Activated naive CD8-positive, alpha-beta T cell (primary cell): Measurements from ENCODE around the gene KCNQ1.

Experiments
- H3K27ac Mint-ChIP-seq: one replicate; pipeline ENCODE4 v1.8.0; 2021; ENCODE audit warnings: mixed read lengths
- H3K27me3 Mint-ChIP-seq: one replicate; pipeline ENCODE4 v1.8.0; 2021; ENCODE audit warnings: mixed read lengths
- H3K36me3 Mint-ChIP-seq: one replicate; pipeline ENCODE4 v1.8.0; 2021; ENCODE audit warnings: mixed read lengths
- H3K4me1 Mint-ChIP-seq: one replicate; pipeline ENCODE4 v1.8.0; 2021; ENCODE audit warnings: low read depth, mixed read lengths
- H3K4me3 Mint-ChIP-seq: one replicate; pipeline ENCODE4 v1.8.0; 2021; ENCODE audit warnings: mild to moderate bottlenecking, mixed read lengths
- H3K9me3 Mint-ChIP-seq: one replicate; pipeline ENCODE4 v1.8.0; 2021; ENCODE audit warnings: low read depth, mixed read lengths

The KCNQ1 gene

DNA sequence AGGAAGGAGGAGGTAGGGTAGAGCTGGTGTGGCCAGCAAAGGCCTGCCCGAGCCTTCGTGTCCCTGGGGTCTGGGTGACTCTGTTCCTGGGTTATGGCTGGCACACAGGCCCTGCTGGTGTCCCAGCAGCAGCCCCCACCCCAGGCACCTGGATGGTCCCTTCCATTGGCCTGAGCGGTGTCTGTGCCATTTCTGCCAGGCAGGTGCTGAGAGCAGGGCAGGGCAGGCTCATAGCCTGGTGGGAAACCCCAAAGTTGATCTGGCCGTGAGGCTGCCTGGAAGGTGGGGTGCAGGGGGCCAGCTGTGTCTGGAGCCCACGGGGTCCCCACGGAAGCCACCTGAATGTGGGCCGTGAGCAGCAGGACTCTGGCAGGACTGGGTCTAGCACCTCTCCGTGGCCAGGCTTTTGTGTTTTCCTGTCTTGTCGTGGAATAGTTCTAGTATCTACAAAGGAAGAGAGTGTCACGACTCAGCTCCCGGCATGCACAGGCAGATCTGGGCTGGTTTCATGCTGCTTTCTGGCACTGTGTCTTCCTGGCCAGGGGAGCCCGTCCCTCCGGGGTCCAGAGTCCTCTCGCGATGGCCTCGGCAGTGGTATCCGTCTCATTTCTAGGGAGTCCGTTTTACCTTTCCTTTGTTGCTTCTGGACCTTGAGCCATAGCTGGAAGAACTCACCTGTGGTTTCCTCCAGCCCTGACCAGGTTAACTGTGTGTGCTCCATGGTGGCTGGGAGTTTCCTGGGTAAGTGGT lies 83.7 kb downstream of the KCNQ1 start:
- Mint-ChIP-seq H3K4me1 (peaks cover 47% of the 10 kb centered on the region), H3K9me3 (no peaks in the 10 kb centered on the region), H3K4me3 (no peak overlapping the region), H3K36me3 (no peaks in the 10 kb centered on the region), H3K27me3 (no peaks in the 10 kb centered on the region), H3K27ac (peak overlapping the region; percentile 41)

GRCh38 chr11:2529173-2529572 lies 84.4 kb downstream of the KCNQ1 start:
- no peaks in the 10 kb centered on the region for H3K36me3 Mint-ChIP-seq
- H3K4me1 Mint-ChIP-seq: peaks cover 48% of the 10 kb centered on the region
- H3K27me3 Mint-ChIP-seq: no peaks in the 10 kb centered on the region
- H3K9me3 Mint-ChIP-seq: no peaks in the 10 kb centered on the region
- H3K4me3 Mint-ChIP-seq: no peak overlapping the region
- no peak overlapping the region for H3K27ac Mint-ChIP-seq

GRCh38 chr11:2529636-2530035 lies 84.8 kb downstream of the KCNQ1 start:
- Mint-ChIP-seq H3K9me3 (no peaks in the 10 kb centered on the region), H3K4me3 (no peak overlapping the region), H3K27me3 (no peaks in the 10 kb centered on the region), H3K36me3 (no peaks in the 10 kb centered on the region), H3K27ac (no peak overlapping the region), H3K4me1 (peaks cover 48% of the 10 kb centered on the region)

GRCh38 chr11:2530131-2530854 lies 85.5 kb downstream of the KCNQ1 start:
- H3K27ac Mint-ChIP-seq: no peak overlapping the region
- H3K4me3 Mint-ChIP-seq: no peak overlapping the region
- H3K36me3 Mint-ChIP-seq: no peaks in the 10 kb centered on the region
- no peaks in the 10 kb centered on the region for H3K9me3 Mint-ChIP-seq
- peaks cover 41% of the 10 kb centered on the region for H3K4me1 Mint-ChIP-seq
- no peaks in the 10 kb centered on the region for H3K27me3 Mint-ChIP-seq

DNA sequence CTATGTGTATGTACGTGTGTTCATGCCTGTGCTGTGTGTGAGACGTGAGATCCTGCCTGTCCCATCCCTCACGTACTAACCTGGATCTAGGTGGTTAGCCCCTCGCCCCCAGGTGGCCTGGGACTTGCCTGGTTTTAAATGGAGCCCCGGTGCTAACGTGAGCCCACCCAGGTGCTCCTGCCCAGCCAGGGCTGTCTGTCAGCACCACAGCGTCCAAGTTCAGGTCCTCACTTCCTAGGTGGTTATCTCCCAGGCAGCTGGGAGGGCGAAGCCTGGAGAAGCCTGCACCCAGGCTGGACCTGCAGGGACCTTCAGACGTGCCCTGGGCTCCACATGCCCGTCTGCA lies 86.0 kb downstream of the KCNQ1 start:
- peaks cover 36% of the 10 kb centered on the region for H3K4me1 Mint-ChIP-seq
- H3K9me3 Mint-ChIP-seq: no peaks in the 10 kb centered on the region
- H3K27ac Mint-ChIP-seq: no peak overlapping the region

DNA sequence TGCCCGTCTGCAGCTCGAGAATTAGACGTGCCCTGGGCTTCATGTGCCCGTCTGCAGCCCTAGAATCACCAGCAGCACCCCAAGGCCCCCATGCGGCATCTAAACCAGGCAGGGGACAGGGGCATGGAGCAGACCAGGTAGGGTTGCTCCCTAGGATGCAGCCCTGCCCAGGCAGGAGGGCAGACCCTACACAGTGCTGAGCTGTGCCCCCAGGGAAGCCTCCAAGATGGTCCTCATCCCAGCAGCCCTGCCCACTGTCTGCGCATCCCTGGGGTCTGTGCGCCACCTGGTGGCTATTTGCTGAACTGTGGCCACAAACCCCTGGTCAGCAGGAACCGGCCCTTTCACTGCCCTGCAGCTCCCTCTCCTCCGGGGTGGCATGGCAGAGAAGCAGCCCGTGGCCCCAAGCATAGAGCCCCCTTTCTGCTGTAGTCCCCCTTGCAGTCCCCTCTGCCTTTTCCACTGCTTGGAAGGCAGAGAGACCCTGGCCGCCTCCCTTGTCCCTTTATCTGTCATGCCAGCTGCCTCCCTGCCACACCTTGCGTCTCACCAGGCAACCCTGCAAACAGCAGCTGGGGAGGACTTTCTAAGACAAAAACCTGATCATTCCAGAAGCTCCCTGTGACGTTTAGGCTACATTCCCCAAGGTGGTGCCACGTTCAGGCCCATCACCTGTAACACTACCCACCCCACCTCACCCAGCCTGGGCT lies 86.6 kb downstream of the KCNQ1 start:
- Mint-ChIP-seq H3K36me3 (no peaks in the 10 kb centered on the region), H3K4me3 (no peak overlapping the region), H3K27ac (no peak overlapping the region), H3K4me1 (peaks cover 30% of the 10 kb centered on the region), H3K9me3 (no peaks in the 10 kb centered on the region), H3K27me3 (no peaks in the 10 kb centered on the region)

More for the DNA sequence above, 86.0 kb downstream of the KCNQ1 start:
- Mint-ChIP-seq H3K4me3 (no peak overlapping the region), H3K36me3 (no peaks in the 10 kb centered on the region), H3K27me3 (no peaks in the 10 kb centered on the region)

GRCh38 chr11:2531987-2532703 lies 87.3 kb downstream of the KCNQ1 start:
- Mint-ChIP-seq H3K4me3 (no peak overlapping the region), H3K27ac (no peak overlapping the region), H3K27me3 (no peaks in the 10 kb centered on the region), H3K9me3 (no peaks in the 10 kb centered on the region), H3K4me1 (peaks cover 24% of the 10 kb centered on the region), H3K36me3 (no peaks in the 10 kb centered on the region)

GRCh38 chr11:2532704-2533586 lies 88.1 kb downstream of the KCNQ1 start:
- Mint-ChIP-seq H3K4me3 (peak overlapping the region; percentile 78), H3K27ac (peak overlapping the region; percentile 54), H3K27me3 (no peaks in the 10 kb centered on the region), H3K4me1 (peaks cover 19% of the 10 kb centered on the region), H3K9me3 (no peaks in the 10 kb centered on the region), H3K36me3 (no peaks in the 10 kb centered on the region)

- Mint-ChIP-seq H3K36me3 (peaks cover 2% of the 10 kb centered on the region), H3K27me3 (no peaks in the 10 kb centered on the region), H3K27ac (peak overlapping the region; percentile 34), H3K9me3 (no peaks in the 10 kb centered on the region), H3K4me3 (peak overlapping the region; percentile 44), H3K4me1 (peaks cover 19% of the 10 kb centered on the region)
Observed at GRCh38 chr11:2533587-2534133, 88.9 kb downstream of the KCNQ1 start.

- Mint-ChIP-seq H3K4me1 (peaks cover 19% of the 10 kb centered on the region), H3K4me3 (no peak overlapping the region), H3K27ac (no peak overlapping the region), H3K36me3 (peaks cover 2% of the 10 kb centered on the region), H3K27me3 (no peaks in the 10 kb centered on the region), H3K9me3 (no peaks in the 10 kb centered on the region)
Observed at GRCh38 chr11:2534134-2534956, 89.5 kb downstream of the KCNQ1 start.

GRCh38 chr11:2534957-2535672 lies 90.3 kb downstream of the KCNQ1 start:
- no peaks in the 10 kb centered on the region for H3K9me3 Mint-ChIP-seq
- H3K27ac Mint-ChIP-seq: no peak overlapping the region
- no peak overlapping the region for H3K4me3 Mint-ChIP-seq
- H3K36me3 Mint-ChIP-seq: peaks cover 2% of the 10 kb centered on the region
- H3K4me1 Mint-ChIP-seq: peaks cover 19% of the 10 kb centered on the region
- H3K27me3 Mint-ChIP-seq: no peaks in the 10 kb centered on the region

DNA sequence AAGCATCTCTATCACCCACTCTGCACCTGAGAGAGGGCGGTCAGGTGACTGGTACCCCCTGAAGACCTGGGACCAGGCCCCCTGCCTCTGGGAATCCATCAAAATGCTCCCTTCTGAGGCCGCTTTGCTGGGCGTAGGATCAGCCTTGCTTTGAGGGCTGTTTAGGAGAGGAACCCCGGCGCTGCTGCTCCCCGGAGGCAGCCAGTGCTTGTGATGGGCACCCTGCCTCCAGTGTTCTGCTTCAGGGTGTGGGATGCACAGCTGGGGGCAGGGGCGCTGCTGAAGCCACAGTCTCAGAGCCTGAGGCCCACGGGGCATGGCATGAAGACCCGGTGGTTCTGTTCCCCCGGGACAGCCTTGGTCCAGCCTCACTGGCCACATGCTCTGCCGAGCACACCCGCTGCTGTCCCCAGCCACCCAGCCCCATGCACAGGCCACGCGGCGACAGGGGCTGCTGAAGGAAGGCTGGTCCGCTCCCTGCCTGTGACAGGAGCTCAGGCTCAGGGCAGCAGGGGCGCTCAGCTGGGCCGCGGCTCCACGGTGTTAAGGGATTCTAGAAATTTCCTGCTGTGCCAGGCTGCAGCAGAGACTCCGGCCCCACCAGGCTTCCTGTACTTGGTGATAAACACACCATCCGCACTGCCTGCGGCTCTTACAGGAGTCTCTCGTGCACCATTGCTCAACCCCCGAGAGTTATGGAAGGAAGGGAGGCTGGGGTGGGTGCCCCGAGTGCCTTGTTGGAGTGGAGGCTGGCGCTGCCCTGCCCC lies 91.0 kb downstream of the KCNQ1 start:
- H3K9me3 Mint-ChIP-seq: no peaks in the 10 kb centered on the region
- H3K27ac Mint-ChIP-seq: no peak overlapping the region
- H3K36me3 Mint-ChIP-seq: peaks cover 2% of the 10 kb centered on the region
- H3K4me1 Mint-ChIP-seq: peaks cover 19% of the 10 kb centered on the region
- H3K27me3 Mint-ChIP-seq: no peaks in the 10 kb centered on the region
- no peak overlapping the region for H3K4me3 Mint-ChIP-seq
